HepG2 (cell line): Measurements from ENCODE around the gene SGCB. TPM values are rescaled to one million over a fixed set of nuclear protein-coding genes. Genes with fewer than 3 reads are reported as not detected.

ENCODE experiments used
- ATAC-seq: fragments of 200-7000 bp; cut with Tn5 transposase; 3 replicates; pipeline ENCODE4 v1.9.1; 2020; ENCODE audit warnings: mild to moderate bottlenecking, moderate library complexity
- BruUV-seq: library from RNA; stranded (reverse); fragments of 400-500 nt; replicated peaks from 2 replicates; lab custom pipeline; 2021; lab: Mats Ljungman, UMichigan
- CTCF ChIA-PET: fragments of 300-600 bp; formaldehyde crosslinking; extraction: SDS; loops from one replicate; lab custom pipeline; 2021; ENCODE audit warnings: low total read pairs, inconsistent platforms, low intra/inter-chr PET ratio; lab: Yijun Ruan, JAX
- POLR2A ChIA-PET: fragments of 350-600 bp; sonication (Branson Sonifier 250); formaldehyde crosslinking; loops from one replicate; lab custom pipeline; 2020; ENCODE audit warnings: antibody characterized with exemption, inconsistent platforms; lab: Yijun Ruan, JAX
- DNase-seq: peaks from one replicate; pipeline ENCODE4 v3.0.0-alpha.2; 2015; ENCODE audit warnings: low spot score
- FAIRE-seq: peaks from 3 replicates; lab custom pipeline; 2011; peaks lifted over from hg19 to GRCh38; lab: Jason Lieb, UNC
- H2AFZ ChIP-seq: one replicate; pipeline ENCODE4 v1.6.1; 2011; ENCODE audit warnings: low read length, inconsistent platforms
- H3K27ac ChIP-seq: fragments of 300-600 bp; 3 replicates; pipeline ENCODE4 v1.8.0; 2011; ENCODE audit warnings: mixed run types, mild to moderate bottlenecking, mixed read lengths, low read length, inconsistent platforms; ENCODE audit not compliant: insufficient read depth; ENCODE audit errors: extremely low read length
- H3K27me3 ChIP-seq, 2 experiments: fragments of 200-600 bp in 1 of 2; 2 replicates in 1 of 2; 3 replicates in 1 of 2; pipeline versions ENCODE4 v1.6.0 to v1.8.0; 2011; ENCODE audit warnings: low read length in 2 of 2, mild to moderate bottlenecking in 2 of 2, moderate library complexity in 2 of 2, inconsistent platforms in 1 of 2; ENCODE audit not compliant: insufficient read depth in 2 of 2, control insufficient read depth in 1 of 2
- H3K36me3 ChIP-seq, 2 experiments: fragments of 200-600 bp in 1 of 2; replicated peaks in 1 of 2; 2 replicates in 1 of 2; 3 replicates in 1 of 2; pipeline versions ENCODE4 v1.5.1 to v1.8.0; 2011; ENCODE audit warnings: low read length in 2 of 2, inconsistent platforms in 1 of 2; ENCODE audit not compliant: insufficient read depth in 2 of 2, control insufficient read depth in 1 of 2
- H3K4me1 ChIP-seq: 2 replicates; pipeline ENCODE4 v1.5.1; 2012; ENCODE audit warnings: low read length, inconsistent platforms; ENCODE audit not compliant: insufficient read depth
- H3K4me2 ChIP-seq: 2 replicates; pipeline ENCODE4 v1.6.0; 2011; ENCODE audit warnings: low read depth, low read length, inconsistent platforms
- H3K4me3 ChIP-seq, 3 experiments: fragments of 200-600 bp in 1 of 3; sonication (generic), shearing (Covaris generic) in 1 of 3; replicated peaks in 1 of 3; 2 replicates each; pipeline ENCODE4 v1.5.1; 2011 to 2016; ENCODE audit warnings: low read length in 3 of 3, inconsistent platforms in 2 of 3, low read depth in 2 of 3, mild to moderate bottlenecking in 2 of 3, control low read depth in 1 of 3, mixed read lengths in 1 of 3; ENCODE audit not compliant: insufficient read depth in 1 of 3
- H3K79me2 ChIP-seq: one replicate; pipeline ENCODE4 v1.6.1; 2011; ENCODE audit warnings: low read length, inconsistent platforms; ENCODE audit not compliant: insufficient read depth
- H3K9ac ChIP-seq: 2 replicates; pipeline ENCODE4 v1.6.0; 2011; ENCODE audit warnings: mild to moderate bottlenecking, low read depth, low read length, inconsistent platforms; ENCODE audit not compliant: insufficient read depth
- H3K9me3 ChIP-seq: 2 replicates; pipeline ENCODE4 v1.5.1; 2012; ENCODE audit warnings: mild to moderate bottlenecking, low read length
- H4K20me1 ChIP-seq: 2 replicates; pipeline ENCODE4 v1.6.0; 2011; ENCODE audit warnings: inconsistent platforms, mild to moderate bottlenecking, low read length, moderate library complexity; ENCODE audit not compliant: insufficient read depth
- FOXM1 ChIP-seq: sonication (generic); formaldehyde crosslinking; IDR thresholded peaks from 2 replicates; pipeline ENCODE4 v1.5.0; 2020; ENCODE audit warnings: missing genetic modification reagents
- MBNL3 ChIP-seq: fragments of 250-450 bp; sonication (Bioruptor Pico); conservative IDR thresholded peaks from 2 replicates; pipeline ENCODE4 v1.8.0; 2022; ENCODE audit warnings: mild to moderate bottlenecking, inconsistent platforms
- PTBP1 ChIP-seq: fragments of 200-400 bp; formaldehyde crosslinking; IDR thresholded peaks from 2 replicates; pipeline ENCODE4 v1.6.1; 2018; ENCODE audit warnings: low read length, low read depth; ENCODE audit not compliant: poor library complexity, severe bottlenecking
- SRY ChIP-seq: sonication (generic); formaldehyde crosslinking; IDR thresholded peaks from 2 replicates; pipeline ENCODE4 v1.8.0; 2022; ENCODE audit warnings: mild to moderate bottlenecking, missing genetic modification reagents
- TCF12 ChIP-seq, 2 experiments: fragments of 450-650 bp in 1 of 2; sonication (generic) in 1 of 2; formaldehyde crosslinking in 1 of 2; IDR thresholded peaks; 2 replicates each; pipeline versions ENCODE4 v1.6.1 to v1.8.0; 2017 to 2022; ENCODE audit warnings: antibody characterized with exemption in 1 of 2, mild to moderate bottlenecking in 1 of 2, missing genetic modification reagents in 1 of 2, moderate library complexity in 1 of 2
- ZBTB26 ChIP-seq: IDR thresholded peaks from 2 replicates; pipeline ENCODE4 v1.6.1; 2016; ENCODE audit warnings: missing compliant biosample characterization, missing genetic modification reagents, borderline replicate concordance
- ZNF546 ChIP-seq: sonication (generic); formaldehyde crosslinking; conservative IDR thresholded peaks from 2 replicates; pipeline ENCODE4 v1.8.1; 2023; ENCODE audit warnings: mild to moderate bottlenecking, missing genetic modification reagents
- ZNF569 ChIP-seq: sonication (generic); formaldehyde crosslinking; IDR thresholded peaks from 2 replicates; pipeline ENCODE4 v1.5.0; 2020; ENCODE audit warnings: mild to moderate bottlenecking, missing genetic modification reagents, moderate library complexity, borderline replicate concordance
- WGBS: methylation state at CpG from one replicate; pipeline ENCODE4 v1.1.6; 2017; ENCODE audit warnings: low lambda C conversion rate; 5-methylcytosine and 5-hydroxymethylcytosine counted together
- in situ Hi-C: cut with HindIII; loops from 2 replicates; pipeline ENCODE4 v1.10.0; 2017; ENCODE audit warnings: low pct_unique_long_range_greater_than_20kb; ENCODE audit not compliant: extremely low pct_ligation_motif_present
- intact Hi-C: fragments of 100-400 bp; cut with micrococcal nuclease; formaldehyde crosslinking; loops from one replicate; pipeline ENCODE4 v1.10.0; 2022; ENCODE audit not compliant: unreplicated experiment
- polyA plus RNA-seq, 8 experiments: library from polyadenylated mRNA; depleted of rRNA in 3 of 8; stranded (reverse) in 7 of 8; unstranded in 1 of 8; fragments of >200 nt; fragmentation: Illumina TruSeq in 4 of 8; extraction: Trizol in 4 of 8; gene quantifications; 2 replicates each; pipeline versions ENCODE4 v1.2.1 to v1.2.3, GENCODE V29; 2011 to 2016; ENCODE audit warnings: low read depth in 4 of 8, missing spikeins in 1 of 8, mixed read lengths in 1 of 8; ENCODE audit not compliant: insufficient read depth in 1 of 8
- total RNA-seq, 5 experiments: library from RNA; depleted of rRNA; stranded (reverse); fragments of >200 nt; fragmentation: Illumina TruSeq; extraction: Trizol; gene quantifications; 2 replicates each; pipeline ENCODE4 v1.2.3, GENCODE V29; 2016; ENCODE audit warnings: low read depth in 1 of 5

SGCB gene
- total and polyA plus RNA-seq, 2 of the 13 experiments (the other 11 are each of a cell fraction or from before 2014, with no cell fraction given): 2.2 to 4.8 TPM

- intact Hi-C loops: no loop called here
- Histone ChIP-seq H3K27ac (no peak overlapping the region), H3K79me2 (no peaks in the 10 kb centered on the region), H3K4me3 (no peak overlapping the region), H4K20me1 (no peaks in the 10 kb centered on the region), H2AFZ (no peak overlapping the region), H3K9ac (no peak overlapping the region), H3K9me3 (no peaks in the 10 kb centered on the region), H3K36me3 (no peaks in the 10 kb centered on the region; a peak in 1 of 5 replicates), H3K27me3 (no peaks in the 10 kb centered on the region), H3K4me1 (no peaks in the 10 kb centered on the region), H3K4me2 (no peak overlapping the region)
- POLR2A ChIA-PET: no interaction called here
- BruUV-seq: no TSS peak
- WGBS: 95% methylated on average over 20 of the region's 26 CpGs
- ATAC-seq: no peak
- FAIRE-seq: no peak
- CTCF ChIA-PET: no interaction called here
- DNase-seq: no peak
- TF ChIP-seq MBNL3 (CRISPR knock-in tag): no peak
- no peak for TF ChIP-seq ZNF569 (CRISPR knock-in tag)
- no peak for TF ChIP-seq FOXM1 (CRISPR knock-in tag)
- TF ChIP-seq TCF12 (IDR thresholded peaks at IDR 0.05): no peak
- no peak for TF ChIP-seq TCF12 (CRISPR knock-in tag; IDR thresholded peaks at IDR 0.05)
- no peak for TF ChIP-seq ZNF546
- TF ChIP-seq SRY (CRISPR knock-in tag): no peak
- no peak for TF ChIP-seq PTBP1
- in situ Hi-C loops: no loop called here
Measured at GRCh38 chr4:52076731-52077130, 38.6 kb upstream of the SGCB start.

- Histone ChIP-seq H3K79me2 (no peaks in the 10 kb centered on the region), H3K9ac (no peak overlapping the region), H3K4me1 (no peaks in the 10 kb centered on the region), H3K9me3 (no peaks in the 10 kb centered on the region), H3K4me3 (no peak overlapping the region), H2AFZ (no peak overlapping the region), H3K27ac (no peak overlapping the region), H4K20me1 (no peaks in the 10 kb centered on the region), H3K4me2 (no peak overlapping the region), H3K36me3 (no peaks in the 10 kb centered on the region; a peak in 2 of 5 replicates), H3K27me3 (no peaks in the 10 kb centered on the region)
- no TSS peak for BruUV-seq
- ATAC-seq: no peak
- ChIA-PET POLR2A (no interaction called here), CTCF (no interaction called here)
- in situ Hi-C loops: no loop called here
- no peak for DNase-seq
- 96% methylated on average over 10 of the region's 10 CpGs for WGBS
- intact Hi-C loops: no loop called here
- TF ChIP-seq ZBTB26: no peak
- no peak for FAIRE-seq
Measured at GRCh38 chr4:52071791-52072546, 33.9 kb upstream of the SGCB start.
